COLO668 (cell line): ENCODE measurements around the gene RNF169.
"Not testable (repeated sequence)": the region's sequence is repeated elsewhere in the genome, so short reads cannot be mapped to it uniquely, and the experiment has no call there.

Experiments
- DNase-seq: peaks from one replicate; lab custom pipeline; 2025; ENCODE audit not compliant: unreplicated experiment; lab: John Stamatoyannopoulos, UW

Gene RNF169

GRCh38 chr11:74726547-74727182 is 22.0 kb upstream of the RNF169 start:
- DNase-seq, result peak; percentile 80

- no peak for DNase-seq
Measured at GRCh38 chr11:74729397-74729796, 19.3 kb upstream of the RNF169 start.

DNA sequence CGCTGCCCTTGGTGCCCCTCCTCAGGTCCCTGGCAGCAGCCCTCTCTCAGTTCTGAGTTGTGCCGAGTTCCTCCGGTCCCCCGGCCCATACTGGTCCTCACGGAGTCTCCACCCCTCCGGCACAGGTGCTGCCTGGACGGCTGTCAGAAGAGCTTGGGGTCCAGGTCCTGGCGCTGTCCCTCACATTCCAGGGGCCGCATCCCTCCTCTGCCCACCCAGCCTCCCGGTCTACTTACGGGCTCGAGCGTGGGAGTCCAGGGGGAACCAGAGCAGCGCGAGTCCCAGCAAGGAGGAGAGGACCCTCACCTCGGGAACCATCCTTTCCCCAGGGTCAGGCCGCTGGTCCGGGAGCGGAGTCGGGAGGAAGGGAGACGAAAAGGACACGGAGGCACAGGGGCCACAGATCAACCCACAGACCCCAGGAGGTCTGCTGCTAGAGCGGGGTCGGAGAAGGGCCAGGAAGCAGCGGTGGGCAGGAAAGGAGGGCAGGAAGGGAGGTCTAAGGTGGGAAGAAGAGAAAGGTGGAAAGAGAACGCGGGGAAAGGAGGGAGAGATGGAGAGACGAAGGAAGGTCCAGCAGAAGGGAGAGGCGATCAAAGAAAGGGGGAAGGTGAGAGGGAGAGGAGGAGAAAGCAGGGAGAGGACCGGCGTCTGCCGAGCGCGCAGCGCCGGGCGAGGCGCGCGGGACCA is 17.9 kb upstream of the RNF169 start:
- no peak for DNase-seq

DNA sequence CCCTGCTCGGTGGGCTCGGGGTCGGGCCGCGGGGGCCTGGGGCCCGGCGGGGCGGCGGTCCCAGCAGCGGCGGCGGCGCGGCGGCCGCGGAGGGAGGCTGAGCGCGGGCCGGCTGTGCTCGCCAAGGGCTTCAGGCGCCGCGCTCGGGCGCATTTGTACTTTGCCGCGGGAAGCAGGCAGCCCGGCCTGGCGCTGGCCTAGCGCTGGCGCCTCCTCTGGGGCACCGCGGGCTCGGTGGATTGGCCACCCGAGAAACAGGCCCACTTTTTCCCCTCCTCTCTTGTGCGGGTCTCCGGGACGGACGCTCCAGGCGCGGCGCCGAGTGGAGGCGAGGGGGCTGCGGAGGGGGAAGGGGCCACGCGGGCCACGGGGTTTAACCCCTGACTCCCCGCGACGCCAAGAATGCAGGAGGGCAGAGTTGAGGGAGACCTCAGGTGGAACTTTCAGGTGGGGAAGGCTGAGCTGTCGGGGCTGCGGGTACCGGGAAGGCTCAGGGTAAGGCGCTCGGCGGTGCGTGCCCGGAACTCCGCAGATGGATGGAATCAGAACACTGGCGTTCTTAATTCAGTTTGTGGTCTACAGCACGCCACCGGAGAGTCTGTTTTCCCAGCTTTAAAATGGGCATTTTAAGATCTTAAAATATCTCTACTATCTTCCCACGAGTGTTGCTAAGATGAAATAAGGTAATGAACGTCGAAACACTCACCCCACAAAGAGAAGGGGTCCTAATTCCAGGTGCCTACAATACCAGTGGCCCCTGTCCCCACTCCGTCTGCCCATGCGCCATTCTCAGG is 17.2 kb upstream of the RNF169 start, which contains the start of gene CHRDL2:
Gene CHRDL2 (minus strand): TSS at position 126 of the 794 bp plus-strand sequence. CDS start 538 bp downstream, outside the sequence.
- peak; percentile 47 for DNase-seq

- no peak for DNase-seq
Measured at GRCh38 chr11:74734559-74734925, 14.1 kb upstream of the RNF169 start.

DNA sequence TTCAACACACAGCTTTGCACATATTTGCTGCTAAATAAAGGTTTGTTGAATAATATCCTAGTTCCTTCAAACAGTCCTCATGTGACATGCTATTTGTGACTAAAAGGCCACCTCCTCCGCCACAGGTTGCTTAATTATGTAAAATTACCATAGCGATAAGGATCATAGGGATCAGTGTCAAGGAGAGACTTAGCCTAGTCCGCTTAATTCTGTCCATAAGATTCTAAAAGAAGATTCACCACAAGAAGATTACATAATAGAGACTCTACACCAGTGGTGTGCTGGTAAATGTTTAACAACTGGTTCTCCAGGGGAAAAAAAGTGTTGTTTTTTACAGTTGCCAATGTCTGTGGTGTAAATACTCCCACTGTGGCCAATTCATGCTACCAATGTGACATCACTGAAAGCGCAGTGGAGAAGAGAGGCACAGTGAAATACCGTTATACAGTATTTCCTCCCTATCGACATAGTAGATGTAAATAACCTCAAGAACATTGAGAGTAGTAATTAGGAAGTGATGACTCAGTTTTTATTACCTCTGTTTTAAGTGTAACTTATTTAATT is 13.2 kb upstream of the RNF169 start:
- no peak for DNase-seq

- no peak for DNase-seq
Measured at GRCh38 chr11:74736031-74736430, 12.6 kb upstream of the RNF169 start.

GRCh38 chr11:74739546-74740270 is 8.9 kb upstream of the RNF169 start:
- peak; percentile 47 for DNase-seq

DNA sequence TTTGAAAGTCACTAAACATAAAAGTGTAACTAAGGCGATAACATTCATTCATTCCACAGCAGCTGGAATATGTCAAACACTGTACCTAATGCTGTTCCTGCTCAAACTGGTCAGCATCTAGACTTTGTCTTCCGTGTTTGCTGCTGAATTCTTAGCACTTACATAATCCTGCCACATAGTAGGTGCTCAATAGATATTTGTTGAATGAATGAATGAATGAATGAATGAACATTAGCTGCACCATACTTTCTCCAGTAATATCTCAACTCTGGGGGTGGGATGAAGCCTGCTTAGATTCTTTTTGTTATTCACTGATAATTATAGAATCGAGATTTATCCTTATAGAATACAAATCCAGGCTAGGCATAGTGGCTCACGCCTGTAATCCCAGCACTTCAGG is 6.6 kb upstream of the RNF169 start:
- DNase-seq, result no peak

DNA sequence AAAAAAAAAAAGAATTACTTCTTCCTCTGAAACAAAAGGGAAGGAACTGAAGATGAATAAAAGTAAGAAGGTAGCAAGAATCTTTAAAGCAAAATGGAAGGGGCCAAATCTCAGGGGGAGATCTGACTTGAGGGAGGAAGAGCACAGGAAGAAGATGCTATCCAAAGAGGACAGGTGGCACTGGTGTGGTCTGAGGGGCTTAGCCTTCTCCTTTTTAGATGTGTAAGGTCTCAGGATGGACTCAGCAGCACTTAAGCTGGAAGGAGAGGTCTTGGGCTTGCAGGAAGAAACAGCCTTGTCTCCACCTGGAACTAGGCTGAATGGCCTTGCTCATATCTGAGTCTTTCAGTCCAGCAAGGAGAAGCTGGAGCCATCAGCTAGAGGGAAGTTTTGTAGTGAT is 5.0 kb upstream of the RNF169 start:
- DNase-seq, result no peak

DNA sequence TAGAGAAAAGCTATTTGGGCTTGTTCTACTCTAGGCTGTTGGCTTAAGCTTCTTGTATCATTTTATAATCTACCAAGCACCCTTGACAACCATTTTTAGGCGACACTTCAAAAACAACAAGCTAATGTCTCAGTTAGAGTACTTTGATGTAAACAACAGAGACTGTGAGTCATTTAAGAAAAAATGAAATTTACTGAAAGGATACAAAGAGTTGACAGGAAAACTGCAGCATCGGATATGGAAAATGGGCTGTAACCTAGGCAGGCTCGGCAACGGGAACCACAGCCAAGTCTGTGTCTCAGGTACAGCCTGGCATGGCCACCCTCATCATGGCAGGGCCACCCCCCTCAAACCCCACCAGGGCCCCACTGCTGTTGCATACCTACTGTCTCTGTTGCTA is 4.4 kb upstream of the RNF169 start:
- DNase-seq, result no peak

GRCh38 chr11:74746868-74747267 is 1.8 kb upstream of the RNF169 start:
- DNase-seq, result no peak

GRCh38 chr11:74749127-74749964 is 697 bp downstream of the RNF169 start:
- peak; percentile 61 for DNase-seq

- DNase-seq, result no peak
Measured at GRCh38 chr11:74749965-74750296, 1.3 kb downstream of the RNF169 start.

DNA sequence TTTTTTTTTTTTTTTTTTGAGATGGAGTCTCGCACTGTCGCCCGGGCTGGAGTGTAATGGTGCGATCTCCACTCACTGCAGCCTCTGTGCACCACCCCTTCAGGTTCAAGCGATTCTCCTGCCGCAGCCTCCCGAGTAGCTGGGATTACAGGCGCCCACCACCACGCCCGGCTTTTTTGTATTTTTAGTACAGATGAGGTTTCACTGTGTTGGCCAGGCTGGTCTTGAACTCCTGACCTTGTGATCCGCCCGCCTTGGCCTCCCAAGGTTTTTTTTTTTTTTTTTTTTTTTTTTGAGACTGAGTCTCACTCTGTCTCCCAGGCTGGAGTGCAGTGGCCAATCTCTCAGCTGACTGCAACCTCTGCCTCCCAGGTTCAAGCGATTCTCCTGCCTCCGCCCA is 1.9 kb downstream of the RNF169 start:
- not testable (repeated sequence) for DNase-seq

DNA sequence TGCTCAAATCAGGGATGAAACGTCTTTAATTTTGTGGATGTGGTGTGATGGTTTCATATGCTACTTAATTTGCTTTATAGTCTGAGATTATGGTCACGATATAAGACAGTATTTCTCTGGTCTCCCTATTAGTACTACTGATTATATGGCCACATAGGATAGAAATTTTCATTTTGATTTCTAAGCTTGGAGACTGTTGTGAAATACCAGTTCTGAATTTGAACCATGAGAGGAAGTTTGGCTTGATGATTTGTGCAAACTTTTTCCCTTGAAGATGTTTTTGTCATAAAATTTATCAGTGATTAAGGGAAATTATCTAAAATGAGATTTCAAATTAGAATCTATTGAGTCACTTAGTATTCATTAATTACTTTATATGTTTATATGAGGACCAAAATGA is 2.7 kb downstream of the RNF169 start:
- no peak for DNase-seq

- DNase-seq, result no peak
Measured at GRCh38 chr11:74754507-74755252, 6.0 kb downstream of the RNF169 start.

- DNase-seq, result no peak
Measured at GRCh38 chr11:74755395-74755995, 6.8 kb downstream of the RNF169 start.

DNA sequence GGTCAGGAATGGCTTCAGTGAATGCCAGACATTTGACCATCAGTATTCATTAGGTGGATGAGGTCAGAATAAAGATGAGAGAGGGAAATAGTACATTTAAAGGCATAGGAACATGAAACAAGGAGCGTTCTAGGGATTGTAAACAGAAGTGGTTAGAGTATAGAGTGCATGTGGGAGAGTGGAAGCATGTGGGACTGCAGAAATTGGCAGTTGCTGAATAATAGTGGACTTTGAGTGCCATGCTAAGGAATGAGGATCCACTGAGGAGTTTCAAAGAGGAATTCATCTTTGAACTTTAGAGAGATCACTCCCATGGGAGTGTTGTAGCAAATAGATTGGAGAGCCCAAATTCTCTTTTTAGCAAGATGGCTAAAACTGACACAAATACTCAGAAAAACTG is 7.9 kb downstream of the RNF169 start:
- DNase-seq, result no peak
